NCI-H187 treated with DMSO at 0.1 percent for 48 hours (cell line): Measurements from ENCODE around the gene CWF19L2.

ENCODE experiments used
- DNase-seq: peaks from one replicate; lab custom pipeline; 2025; lab: John Stamatoyannopoulos, UW

CWF19L2 gene

DNA sequence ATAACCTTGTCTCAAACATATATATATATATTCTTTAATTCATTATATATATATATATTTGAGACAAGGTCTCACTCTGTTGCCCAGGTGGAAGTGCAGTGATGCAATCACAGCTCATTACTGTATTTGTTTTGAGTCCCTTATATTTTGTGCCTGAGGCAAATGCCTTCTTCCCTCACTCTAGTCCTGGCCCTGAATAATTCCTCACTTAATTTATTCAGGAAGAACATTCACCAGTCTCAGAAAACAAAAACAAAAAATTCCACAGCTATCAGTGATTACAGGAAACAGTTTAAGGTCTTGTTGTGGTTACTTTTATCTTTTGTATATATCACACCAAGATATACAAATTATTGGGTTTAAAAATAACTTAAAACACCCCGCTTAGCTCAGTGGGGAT is 155.7 kb downstream of the CWF19L2 start:
- DNase-seq, result no peak

DNA sequence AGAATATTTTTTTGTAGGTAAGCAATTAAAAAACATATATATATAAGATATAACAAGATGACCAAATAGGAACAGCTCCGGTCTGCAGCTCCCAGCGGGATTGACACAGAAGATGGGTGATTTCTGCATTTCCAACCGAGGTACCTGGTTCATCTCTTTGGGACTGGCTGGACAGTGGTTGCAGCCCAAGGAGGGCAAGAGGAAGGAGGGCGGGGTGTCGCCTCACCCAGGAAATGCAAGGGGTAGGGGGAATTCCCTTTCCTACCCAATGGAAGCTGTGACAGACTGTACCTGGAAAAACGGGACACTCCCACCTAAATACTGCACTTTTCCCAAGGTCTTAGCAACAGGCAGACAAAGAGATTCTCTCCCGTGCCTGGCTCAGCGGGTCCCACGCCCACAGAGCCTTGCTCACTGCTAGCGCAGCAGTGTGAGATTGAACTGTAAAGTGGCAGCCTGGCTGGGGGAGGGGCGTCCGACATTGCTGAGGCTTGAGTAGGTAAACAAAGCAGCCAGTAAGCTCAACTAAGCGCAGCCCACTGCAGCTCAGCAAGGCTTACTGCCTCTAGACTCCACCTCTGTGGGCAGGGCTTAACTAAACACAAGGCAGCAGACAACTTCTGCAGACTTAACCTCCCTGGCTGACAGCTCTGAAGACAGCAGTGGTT is 163.8 kb downstream of the CWF19L2 start:
- DNase-seq, result no peak

- DNase-seq, result no peak
Measured at GRCh38 chr11:107282195-107282594, 175.4 kb downstream of the CWF19L2 start.
